GM19240 (cell line): ENCODE results near the gene PPIA.
"Not testable (repeated sequence)": the region's sequence is repeated elsewhere in the genome, so short reads cannot be mapped to it uniquely, and the experiment has no call there.

Source experiments
- DNase-seq: peaks from one replicate; pipeline ENCODE4 v3.0.0; 2011; ENCODE audit warnings: low spot score; ENCODE audit not compliant: insufficient read length

Gene PPIA

DNA sequence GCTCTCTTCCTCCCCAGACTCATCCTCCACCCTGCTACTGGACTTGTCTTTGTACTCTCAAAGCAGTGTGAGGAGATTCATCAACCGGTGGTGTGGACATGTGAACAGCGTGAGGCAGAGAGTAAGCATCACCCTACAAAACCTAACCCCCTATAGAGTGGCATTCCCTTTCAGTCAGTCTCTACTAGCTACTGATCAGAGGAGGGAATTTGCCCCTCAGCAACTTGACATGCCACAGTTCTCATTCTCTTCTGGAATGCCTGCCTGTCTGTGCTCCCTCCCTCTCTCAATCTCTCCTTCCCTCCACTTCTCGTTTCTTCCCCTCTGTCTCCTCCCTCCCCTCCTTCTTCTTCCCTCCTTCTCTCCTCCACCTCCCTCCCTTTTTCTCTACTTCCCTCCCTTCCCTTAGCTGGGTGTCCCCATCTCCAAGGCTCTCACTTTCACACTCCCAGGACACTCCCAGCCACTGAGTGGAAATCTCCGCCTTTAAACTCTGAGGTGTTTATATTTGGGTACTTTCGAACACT lies 26.8 kb downstream of the PPIA start:
- no peak for DNase-seq

GRCh38 chr7:44824894-44825526 lies 28.5 kb downstream of the PPIA start:
- DNase-seq, result no peak

GRCh38 chr7:44827567-44827966 lies 31.1 kb downstream of the PPIA start:
- DNase-seq, result no peak

GRCh38 chr7:44838751-44839150 lies 42.3 kb downstream of the PPIA start:
- DNase-seq, result no peak

- not testable (repeated sequence) for DNase-seq
Observed at GRCh38 chr7:44842675-44843074, 46.2 kb downstream of the PPIA start.

GRCh38 chr7:44843440-44843839 lies 47.0 kb downstream of the PPIA start:
- not testable (repeated sequence) for DNase-seq

- no peak for DNase-seq
Observed at GRCh38 chr7:44845451-44845850, 49.0 kb downstream of the PPIA start.

DNA sequence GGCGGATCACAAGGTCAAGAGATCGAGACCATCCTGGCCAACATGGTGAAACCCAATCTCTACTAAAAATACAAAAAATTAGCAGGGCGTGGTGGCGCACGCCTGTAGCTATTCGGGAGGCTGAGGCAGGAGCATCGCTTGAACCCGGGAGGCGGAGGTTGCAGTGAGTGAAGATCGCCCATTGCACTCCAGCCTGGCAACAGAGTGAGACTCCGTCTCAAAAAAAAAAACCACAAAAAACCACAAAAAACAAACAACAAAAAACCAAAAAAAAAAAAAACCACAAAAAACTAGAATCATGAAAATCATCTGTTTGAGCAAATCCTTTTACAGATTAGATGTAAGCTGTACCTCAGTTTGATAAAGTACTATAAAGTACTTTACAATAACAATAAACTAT lies 49.9 kb downstream of the PPIA start:
- DNase-seq, result not testable (repeated sequence)

DNA sequence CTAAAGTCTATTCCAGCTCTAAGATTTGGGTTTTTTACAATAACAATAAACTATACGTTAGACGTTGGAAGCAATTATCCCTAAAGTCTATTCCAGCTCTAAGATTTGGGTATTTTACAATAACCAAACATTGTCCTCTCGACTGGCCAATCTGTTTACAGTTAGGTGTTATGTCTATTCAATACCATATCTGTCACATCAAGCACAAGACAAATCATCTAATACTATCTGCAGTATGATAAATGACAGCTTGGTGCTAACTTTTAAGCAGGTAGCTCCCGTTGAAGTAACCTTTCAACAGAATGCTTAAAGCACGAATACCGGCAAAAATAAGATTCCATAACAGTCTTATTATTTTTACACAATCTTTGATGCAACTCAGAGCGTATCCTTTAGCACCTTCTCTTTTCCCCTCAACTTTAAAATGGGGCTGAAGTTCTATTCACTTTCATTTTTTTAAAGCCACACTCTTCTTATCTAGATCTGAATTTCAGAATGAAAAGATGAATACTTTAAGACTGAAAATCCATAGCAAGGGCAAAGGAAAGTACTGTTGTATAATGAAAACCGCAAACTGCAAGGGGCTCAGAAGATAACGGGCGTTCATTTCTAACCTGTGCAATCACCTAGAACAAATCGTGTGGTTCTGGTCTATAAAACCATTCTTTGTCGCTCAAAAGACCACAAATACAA lies 50.5 kb downstream of the PPIA start:
- DNase-seq, result no peak

DNA sequence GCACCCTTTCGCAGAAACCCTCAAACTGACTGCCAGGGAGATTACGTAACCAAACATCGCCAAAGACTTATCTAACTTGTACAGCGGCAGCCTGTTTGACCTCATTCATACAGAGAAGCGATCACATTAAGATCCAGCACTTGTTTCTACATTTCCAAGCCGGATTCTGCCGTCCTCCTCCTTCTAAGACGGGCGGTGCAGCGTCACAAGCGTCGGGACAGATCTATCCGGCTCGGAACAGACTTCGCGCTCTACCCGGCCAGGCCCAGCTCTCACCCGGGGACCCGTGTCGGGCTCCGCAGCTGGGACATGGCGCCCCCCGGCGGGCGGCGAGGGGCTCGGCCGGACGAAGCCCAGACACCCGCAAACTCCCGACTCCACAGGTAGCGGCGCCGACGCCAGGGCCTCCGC lies 51.0 kb downstream of the PPIA start:
- peak; percentile 65 for DNase-seq

GRCh38 chr7:44847920-44848634 lies 51.6 kb downstream of the PPIA start, which contains the start of gene H2AZ2:
Gene H2AZ2, minus strand, starts transcription at chr7:44848087. Its CDS starts 116 bp downstream, at chr7:44847971.
- peak; percentile 83 for DNase-seq

DNA sequence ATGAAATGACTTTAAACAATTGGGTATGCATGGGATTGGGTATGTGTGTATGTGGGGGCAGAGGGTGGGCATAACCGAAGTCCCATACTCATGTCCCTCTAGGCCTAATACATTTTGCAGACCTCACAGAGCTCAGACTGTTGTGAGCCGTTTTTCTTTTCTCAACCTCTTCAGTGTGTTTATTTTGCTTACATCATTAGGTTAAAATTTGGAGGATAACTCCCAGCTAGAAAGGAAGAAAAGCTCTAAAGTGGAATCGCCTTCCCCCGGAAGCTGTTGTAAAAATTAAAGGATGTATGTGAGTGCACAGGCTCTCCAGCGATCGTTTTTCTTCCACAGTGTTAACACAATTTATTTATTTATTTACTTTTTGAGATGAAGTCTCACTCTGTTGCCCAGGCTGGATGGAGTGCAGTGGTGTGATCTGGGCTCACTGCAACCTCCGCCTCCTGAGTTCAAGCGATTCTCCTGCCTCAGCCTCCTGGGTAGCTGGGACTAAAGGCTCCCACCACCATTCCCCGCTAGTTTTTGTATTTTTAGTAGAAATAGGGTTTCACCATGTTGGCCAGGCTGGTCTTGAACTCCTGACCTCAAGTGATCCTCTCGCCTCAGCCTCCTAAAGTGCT lies 52.9 kb downstream of the PPIA start:
- no peak for DNase-seq

DNA sequence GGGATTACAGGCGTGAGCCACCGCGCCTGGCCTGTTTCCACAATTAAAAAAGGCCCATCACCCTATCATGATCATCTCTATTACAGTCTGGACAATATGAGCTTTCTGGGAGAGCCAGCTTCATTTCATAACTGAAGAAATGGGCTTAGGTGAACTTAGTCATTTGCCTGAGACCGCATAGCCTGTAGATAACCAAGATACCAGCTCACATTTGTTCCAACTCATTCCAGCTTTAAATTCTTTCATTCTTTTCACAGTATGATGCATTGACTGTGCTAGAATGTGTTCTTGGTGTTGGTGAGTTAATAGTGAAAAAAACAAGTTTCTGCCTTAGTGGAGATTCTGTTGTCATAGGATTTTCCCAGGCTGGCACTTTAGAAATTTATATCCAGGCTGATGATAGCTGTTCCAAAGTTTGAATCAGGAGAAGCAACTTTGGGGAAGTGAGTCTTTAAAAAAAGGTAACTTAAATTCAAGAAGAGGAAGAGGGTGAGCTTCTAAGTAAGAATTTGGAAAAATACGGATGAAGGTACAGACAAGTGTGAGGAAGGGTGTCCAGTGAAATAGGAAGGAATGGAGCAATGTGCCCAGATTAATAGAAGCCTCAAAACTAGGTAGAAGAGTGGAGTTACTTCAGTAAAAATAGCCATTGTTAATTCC lies 53.5 kb downstream of the PPIA start:
- no peak for DNase-seq

DNA sequence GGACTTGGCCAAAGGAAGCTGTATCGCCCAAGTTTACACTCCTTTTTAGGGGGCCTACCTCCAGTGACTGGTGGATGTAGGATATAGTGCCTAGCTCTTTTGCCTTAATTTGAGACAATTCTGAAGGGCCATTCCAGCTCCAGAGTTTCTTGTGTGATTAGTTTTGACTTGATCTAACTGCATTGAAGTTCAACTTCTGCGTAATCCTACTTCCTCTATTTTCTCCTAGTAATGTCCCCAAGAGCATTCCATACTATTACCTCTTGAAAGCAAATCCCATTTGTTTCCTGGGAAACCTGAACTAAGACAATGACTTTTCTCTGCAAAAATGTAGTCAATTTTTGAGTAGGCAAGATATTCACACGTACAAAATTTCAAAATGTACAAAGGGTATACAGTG lies 56.1 kb downstream of the PPIA start:
- no peak for DNase-seq
